PC-3 (cell line): ENCODE measurements around the gene IZUMO4. TPM values are rescaled to one million over a fixed set of nuclear protein-coding genes. Genes with fewer than 3 reads are reported as not detected.

Experiments used
- ATAC-seq: fragments of 200-7000 bp; cut with Tn5 transposase; 2 replicates; pipeline ENCODE4 v1.9.1; 2020; ENCODE audit warnings: mild to moderate bottlenecking, moderate library complexity
- BruUV-seq: library from RNA; stranded (reverse); fragments of 400-500 nt; replicated peaks from 2 replicates; lab custom pipeline; 2021; lab: Mats Ljungman, UMichigan
- CTCF ChIA-PET: fragments of 300-600 bp; sonication (Branson Sonifier 250); formaldehyde crosslinking; loops from one replicate; lab custom pipeline; 2022; ENCODE audit warnings: antibody characterized with exemption; lab: Charles Lee
- POLR2A ChIA-PET: fragments of 300-600 bp; sonication (Branson Sonifier 250); formaldehyde crosslinking; loops from one replicate; lab custom pipeline; 2022; ENCODE audit warnings: antibody characterized with exemption; ENCODE audit not compliant: unreplicated experiment; lab: Charles Lee
- DNase-seq: peaks from one replicate; pipeline ENCODE4 v3.0.0-alpha.2; 2015
- H2AFZ ChIP-seq: fragments of 300-600 bp; sonication (generic); 2 replicates; pipeline ENCODE4 v1.6.0; 2016; ENCODE audit warnings: antibody characterized with exemption, low read length
- H3F3A ChIP-seq: fragments of 300-600 bp; sonication (generic); one replicate; pipeline ENCODE4 v1.6.0; 2017; ENCODE audit warnings: antibody characterized with exemption, low read length, control low read depth, mild to moderate bottlenecking; ENCODE audit not compliant: unreplicated experiment
- H3K27ac ChIP-seq: fragments of 300-600 bp; sonication (generic); 2 replicates; pipeline ENCODE4 v1.5.1; 2016; ENCODE audit warnings: mild to moderate bottlenecking, low read length
- H3K27me3 ChIP-seq: fragments of 300-600 bp; sonication (generic); 2 replicates; pipeline ENCODE4 v1.6.1; 2016; ENCODE audit warnings: low read length, mixed read lengths
- H3K36me3 ChIP-seq: fragments of 300-600 bp; sonication (generic); 2 replicates; pipeline ENCODE4 v1.6.1; 2016; ENCODE audit warnings: low read depth, mixed run types, low read length, mixed read lengths
- H3K4me1 ChIP-seq: fragments of 300-600 bp; sonication (generic); 2 replicates; pipeline ENCODE4 v1.5.1; 2016; ENCODE audit warnings: low read length; ENCODE audit not compliant: insufficient read depth
- H3K4me2 ChIP-seq: fragments of 300-600 bp; sonication (generic); 2 replicates; pipeline ENCODE4 v1.6.0; 2016; ENCODE audit warnings: low read length
- H3K4me3 ChIP-seq: fragments of 300-600 bp; sonication (generic); 2 replicates; pipeline ENCODE4 v1.5.1; 2016; ENCODE audit warnings: mild to moderate bottlenecking, low read length, mixed read lengths
- H3K79me2 ChIP-seq: fragments of 300-600 bp; sonication (generic); 2 replicates; pipeline ENCODE4 v1.6.1; 2017; ENCODE audit warnings: low read length, mixed read lengths
- H3K9ac ChIP-seq: fragments of 300-600 bp; sonication (generic); 2 replicates; pipeline ENCODE4 v1.6.0; 2016; ENCODE audit warnings: mild to moderate bottlenecking, low read length
- H3K9me2 ChIP-seq: fragments of 300-600 bp; sonication (generic); replicated peaks from 2 replicates; pipeline ENCODE4 v1.6.1; 2016; ENCODE audit warnings: mixed run types, low read length, mixed read lengths
- H3K9me3 ChIP-seq: fragments of 300-600 bp; sonication (generic); 2 replicates; pipeline ENCODE4 v1.6.1; 2016; ENCODE audit warnings: low read length, mixed read lengths
- H4K20me1 ChIP-seq: fragments of 300-600 bp; sonication (generic); 2 replicates; pipeline ENCODE4 v1.6.1; 2016; ENCODE audit warnings: low read length, mixed read lengths
- CTCF ChIP-seq: fragments of 300-600 bp; sonication (generic); conservative IDR thresholded peaks from 2 replicates; pipeline ENCODE4 v1.5.1; 2017; ENCODE audit warnings: antibody characterized with exemption, low read depth, mild to moderate bottlenecking, low read length
- EZH2 ChIP-seq: fragments of 300-600 bp; sonication (generic); IDR thresholded peaks from one replicate; pipeline ENCODE4 v1.6.1; 2017; ENCODE audit warnings: antibody characterized with exemption, mild to moderate bottlenecking, low read length; ENCODE audit not compliant: unreplicated experiment
- EZH2phosphoT487 ChIP-seq: fragments of 300-600 bp; sonication (generic); IDR thresholded peaks from 2 replicates; pipeline ENCODE4 v1.6.1; 2018; ENCODE audit warnings: mild to moderate bottlenecking, antibody characterized with exemption, low read length, borderline replicate concordance
- intact Hi-C: fragments of 100-400 bp; cut with micrococcal nuclease; formaldehyde crosslinking; loops from 2 replicates; pipeline ENCODE4 v1.9.0; 2023
- total RNA-seq: library from RNA; depleted of rRNA; stranded (reverse); fragments of >200 nt; gene quantifications from 2 replicates; pipeline ENCODE4 v1.2.3, GENCODE V29; 2014

IZUMO4 gene
- total RNA-seq, 1 experiment from 2014 or later, result 3.6 TPM

GRCh38 chr19:2057484-2058469 lies 38.9 kb upstream of the IZUMO4 start:
- ChIA-PET POLR2A (no interaction called here), CTCF (no interaction called here)
- no peaks in the 10 kb centered on the region for H3K36me3 ChIP-seq
- TF ChIP-seq CTCF (no peak), EZH2phosphoT487 (no peak), EZH2 (no peak)
- no peaks in the 10 kb centered on the region for H4K20me1 ChIP-seq
- no peaks in the 10 kb centered on the region for H3K27me3 ChIP-seq
- no peak overlapping the region for H3K27ac ChIP-seq
- no peaks in the 10 kb centered on the region for H3K9me2 ChIP-seq
- H3K4me1 ChIP-seq, result peaks cover 41% of the 10 kb centered on the region
- H3K79me2 ChIP-seq, result no peaks in the 10 kb centered on the region
- ATAC-seq (no peak), DNase-seq (no peak)
- H3F3A ChIP-seq, result no peaks in the 10 kb centered on the region
- H3K9ac ChIP-seq, result no peak overlapping the region
- BruUV-seq, result no TSS peak
- intact Hi-C loops, result no loop called here
- no peak overlapping the region for H2AFZ ChIP-seq
- no peaks in the 10 kb centered on the region for H3K9me3 ChIP-seq
- no peak overlapping the region for H3K4me3 ChIP-seq
- no peak overlapping the region for H3K4me2 ChIP-seq

DNA sequence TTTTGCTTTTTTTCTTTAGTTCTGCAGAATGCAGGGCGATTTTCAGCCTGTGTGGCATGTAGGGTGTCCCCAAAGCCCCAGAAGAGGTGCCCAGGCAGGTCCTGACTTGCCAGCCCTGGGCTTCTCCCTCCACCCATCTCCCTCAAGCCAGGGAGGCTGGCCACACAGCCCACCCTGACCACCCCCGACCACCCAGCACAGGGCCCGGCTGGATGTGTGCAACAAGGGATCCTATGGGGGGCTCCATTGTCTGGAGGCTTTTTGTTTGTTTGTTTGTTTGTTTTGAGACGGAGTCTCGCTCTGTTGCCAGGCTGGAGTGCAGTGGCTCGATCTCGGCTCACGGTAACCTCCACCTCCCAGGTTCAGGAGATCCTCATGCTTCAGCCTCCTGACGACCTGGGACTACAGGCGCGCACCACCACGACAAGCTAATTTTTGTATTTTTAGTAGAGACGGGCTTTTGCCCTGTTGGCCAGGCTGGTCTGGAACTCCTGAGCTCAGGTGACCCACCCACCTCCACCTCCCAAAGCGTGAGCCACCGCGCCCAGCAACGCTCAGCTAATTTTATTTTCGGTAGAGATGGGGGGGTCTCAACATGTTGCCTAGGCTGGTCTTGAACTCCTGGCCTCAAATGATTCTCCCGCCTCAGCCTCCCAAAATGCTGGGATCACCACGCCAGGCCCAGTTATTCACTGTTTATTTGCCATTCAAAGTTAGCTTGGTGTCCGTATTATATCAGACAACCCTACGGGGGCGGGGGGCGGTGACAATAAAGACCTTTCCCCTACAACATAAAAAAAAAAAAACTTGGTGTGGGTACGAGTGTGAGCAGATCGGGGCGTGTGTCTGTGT lies 37.9 kb upstream of the IZUMO4 start:
- H3K9me3 ChIP-seq, result no peaks in the 10 kb centered on the region
- H3K27me3 ChIP-seq, result no peaks in the 10 kb centered on the region
- peak overlapping the region; percentile 98 for H3K27ac ChIP-seq
- peak overlapping the region; percentile 98 for H3K4me2 ChIP-seq
- intact Hi-C loops, result no loop called here
- TF ChIP-seq EZH2 (no peak), CTCF (no peak), EZH2phosphoT487 (no peak)
- BruUV-seq, result no TSS peak
- peak overlapping the region; percentile 38; the same call in 1 of the 2 replicates for H3K4me3 ChIP-seq
- no peaks in the 10 kb centered on the region for H3F3A ChIP-seq
- H4K20me1 ChIP-seq, result no peaks in the 10 kb centered on the region
- peaks cover 41% of the 10 kb centered on the region for H3K4me1 ChIP-seq
- DNase-seq, result no peak
- H2AFZ ChIP-seq, result no peak overlapping the region
- no peaks in the 10 kb centered on the region for H3K79me2 ChIP-seq
- CTCF ChIA-PET, result no interaction called here
- peak overlapping the region; percentile 89 for H3K9ac ChIP-seq
- H3K36me3 ChIP-seq, result no peaks in the 10 kb centered on the region
- no peak for ATAC-seq
- POLR2A ChIA-PET, result interaction anchor here (0.6 to 0.7 kb wide), 2 partner anchors 38 to 806 kb away, joined by 6 to 14 read pairs; partner anchors contain the start of gene IZUMO4
- no peaks in the 10 kb centered on the region for H3K9me2 ChIP-seq
